Endodermal cell (in vitro differentiated cells): ENCODE data around the gene IZUMO1R. TPM values are rescaled to one million over a fixed set of nuclear protein-coding genes. Genes with fewer than 3 reads are reported as not detected.

ENCODE experiments used
- DNase-seq: peaks from one replicate; pipeline ENCODE4 v3.0.0-alpha.2; 2017
- H3K27ac ChIP-seq: 2 replicates; pipeline ENCODE4 v1.5.1; 2013; ENCODE audit warnings: mild to moderate bottlenecking, low read depth, low read length, moderate library complexity
- H3K27me3 ChIP-seq: 2 replicates; pipeline ENCODE4 v1.6.1; 2013; ENCODE audit warnings: mild to moderate bottlenecking, low read length, moderate library complexity; ENCODE audit not compliant: insufficient read depth, control insufficient read depth, poor library complexity, severe bottlenecking
- H3K36me3 ChIP-seq: 2 replicates; pipeline ENCODE4 v1.7.0; 2013; ENCODE audit warnings: mild to moderate bottlenecking, low read length, moderate library complexity; ENCODE audit not compliant: control insufficient read depth, insufficient read depth
- H3K4me1 ChIP-seq: one replicate; pipeline ENCODE4 v1.7.0; 2013; ENCODE audit warnings: low read length; ENCODE audit not compliant: control insufficient read depth, insufficient read depth
- H3K4me3 ChIP-seq: 2 replicates; pipeline ENCODE4 v1.5.1; 2013; ENCODE audit warnings: mild to moderate bottlenecking, low read length, moderate library complexity
- H3K9ac ChIP-seq: 2 replicates; pipeline ENCODE4 v1.6.1; 2013; ENCODE audit warnings: mild to moderate bottlenecking, low read length, moderate library complexity; ENCODE audit not compliant: poor library complexity, severe bottlenecking; ENCODE audit errors: extremely low read depth
- H3K9me3 ChIP-seq: 2 replicates; pipeline ENCODE4 v1.6.1; 2013; ENCODE audit warnings: mild to moderate bottlenecking, low read length, moderate library complexity; ENCODE audit not compliant: control insufficient read depth
- H3K27ac Mint-ChIP-seq: 2 replicates; pipeline ENCODE4 v1.8.0; 2020; ENCODE audit warnings: mixed read lengths
- H3K27me3 Mint-ChIP-seq: 2 replicates; pipeline ENCODE4 v1.8.0; 2021; ENCODE audit warnings: mild to moderate bottlenecking, mixed read lengths; ENCODE audit not compliant: insufficient read depth
- H3K36me3 Mint-ChIP-seq: 2 replicates; pipeline ENCODE4 v1.8.0; 2020; ENCODE audit warnings: low read depth, mixed read lengths
- H3K4me1 Mint-ChIP-seq: 2 replicates; pipeline ENCODE4 v1.8.0; 2020; ENCODE audit warnings: mixed read lengths
- H3K4me3 Mint-ChIP-seq: 2 replicates; pipeline ENCODE4 v1.8.0; 2020; ENCODE audit warnings: mild to moderate bottlenecking, moderate library complexity, mixed read lengths
- H3K9me3 Mint-ChIP-seq: 2 replicates; pipeline ENCODE4 v1.8.0; 2020; ENCODE audit warnings: mild to moderate bottlenecking, mixed read lengths
- WGBS, 2 experiments: methylation state at CpG; one replicate each; pipeline versions ENCODE4 v1.1.5 to v1.1.7; 2013; ENCODE audit warnings: missing lambda C conversion rate in 2 of 2, mixed read lengths in 1 of 2; ENCODE audit not compliant: insufficient coverage in 1 of 2, insufficient read length in 1 of 2; 5-methylcytosine and 5-hydroxymethylcytosine counted together
- total RNA-seq, 2 donors: library from RNA; stranded (reverse); fragmentation: NEBNext Ultra II Directional in 1 of 2; extraction: Animal tissue kit (Norgen Biotek cat#: 25700) in 1 of 2; gene quantifications; 2 replicates in 1 of 2; 3 replicates in 1 of 2; pipeline ENCODE4 v1.2.1, GENCODE V29; 2021
- TF ChIP-seq, protein P1 (sequence below): fragments of 200-600 bp; sonication (generic); conservative IDR thresholded peaks from 2 replicates; pipeline ENCODE4 v1.5.0; 2021; ENCODE audit warnings: antibody characterized with exemption, mild to moderate bottlenecking

IZUMO1R gene
- total RNA-seq, 2 donors from 2014 or later: not detected

DNA sequence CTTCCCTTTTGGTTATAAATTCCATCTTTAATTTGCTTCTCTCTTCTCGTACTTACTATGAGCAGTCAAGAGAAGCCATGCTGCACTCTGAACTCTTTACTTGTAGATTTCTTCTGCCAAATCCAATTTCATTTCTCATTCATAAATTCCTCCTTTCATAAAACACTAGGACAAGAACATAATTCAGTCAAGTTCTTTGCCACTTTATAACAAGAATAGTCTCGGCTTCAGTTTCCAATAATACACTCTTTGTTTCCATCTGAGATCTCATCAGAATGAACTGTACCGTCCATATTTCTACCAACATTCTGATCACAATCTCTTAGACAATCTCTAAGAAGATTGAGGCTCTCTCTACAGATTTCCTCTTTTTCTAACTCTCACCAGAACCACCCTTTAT lies 25.1 kb downstream of the IZUMO1R start:
- H3K4me1 Mint-ChIP-seq: no peaks in the 10 kb centered on the region
- TF ChIP-seq, protein P1, sequence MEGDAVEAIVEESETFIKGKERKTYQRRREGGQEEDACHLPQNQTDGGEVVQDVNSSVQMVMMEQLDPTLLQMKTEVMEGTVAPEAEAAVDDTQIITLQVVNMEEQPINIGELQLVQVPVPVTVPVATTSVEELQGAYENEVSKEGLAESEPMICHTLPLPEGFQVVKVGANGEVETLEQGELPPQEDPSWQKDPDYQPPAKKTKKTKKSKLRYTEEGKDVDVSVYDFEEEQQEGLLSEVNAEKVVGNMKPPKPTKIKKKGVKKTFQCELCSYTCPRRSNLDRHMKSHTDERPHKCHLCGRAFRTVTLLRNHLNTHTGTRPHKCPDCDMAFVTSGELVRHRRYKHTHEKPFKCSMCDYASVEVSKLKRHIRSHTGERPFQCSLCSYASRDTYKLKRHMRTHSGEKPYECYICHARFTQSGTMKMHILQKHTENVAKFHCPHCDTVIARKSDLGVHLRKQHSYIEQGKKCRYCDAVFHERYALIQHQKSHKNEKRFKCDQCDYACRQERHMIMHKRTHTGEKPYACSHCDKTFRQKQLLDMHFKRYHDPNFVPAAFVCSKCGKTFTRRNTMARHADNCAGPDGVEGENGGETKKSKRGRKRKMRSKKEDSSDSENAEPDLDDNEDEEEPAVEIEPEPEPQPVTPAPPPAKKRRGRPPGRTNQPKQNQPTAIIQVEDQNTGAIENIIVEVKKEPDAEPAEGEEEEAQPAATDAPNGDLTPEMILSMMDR: no peak

DNA sequence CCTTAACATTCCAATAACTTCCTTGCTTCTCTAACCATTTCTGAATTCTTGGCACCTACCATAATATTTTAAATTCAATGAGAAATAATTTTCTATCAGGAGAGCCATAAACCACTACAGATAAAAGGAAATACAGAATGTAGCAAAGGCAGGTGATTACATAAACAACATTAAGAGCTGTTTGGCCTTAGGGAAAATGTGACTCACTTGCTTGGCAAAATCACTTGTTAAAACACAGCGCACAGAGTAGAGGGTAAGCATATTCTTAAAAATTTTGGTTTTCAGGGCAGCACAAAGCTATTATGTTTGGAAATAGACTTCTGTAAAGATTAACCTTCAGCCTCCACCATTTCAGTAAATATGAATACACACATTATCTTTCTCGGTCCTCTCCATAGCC lies 26.4 kb downstream of the IZUMO1R start:
- TF ChIP-seq, protein P1: no peak
- Mint-ChIP-seq H3K27me3 (peaks cover 7% of the 10 kb centered on the region), H3K27ac (no peak overlapping the region)

More for the DNA sequence above, 25.1 kb downstream of the IZUMO1R start:
- Histone ChIP-seq H3K36me3 (no peaks in the 10 kb centered on the region), H3K9me3 (no peaks in the 10 kb centered on the region), H3K27ac (no peak overlapping the region), H3K27me3 (no peaks in the 10 kb centered on the region), H3K4me3 (no peak overlapping the region), H3K9ac (no peak overlapping the region), H3K4me1 (no peaks in the 10 kb centered on the region)
- Mint-ChIP-seq H3K27me3 (peaks cover 7% of the 10 kb centered on the region), H3K4me3 (no peak overlapping the region), H3K36me3 (no peaks in the 10 kb centered on the region), H3K9me3 (no peaks in the 10 kb centered on the region), H3K27ac (no peak overlapping the region)
- DNase-seq: no peak
- 94 to 97% methylated on average over 3 of the region's 3 CpGs for WGBS, 2 experiments

DNA sequence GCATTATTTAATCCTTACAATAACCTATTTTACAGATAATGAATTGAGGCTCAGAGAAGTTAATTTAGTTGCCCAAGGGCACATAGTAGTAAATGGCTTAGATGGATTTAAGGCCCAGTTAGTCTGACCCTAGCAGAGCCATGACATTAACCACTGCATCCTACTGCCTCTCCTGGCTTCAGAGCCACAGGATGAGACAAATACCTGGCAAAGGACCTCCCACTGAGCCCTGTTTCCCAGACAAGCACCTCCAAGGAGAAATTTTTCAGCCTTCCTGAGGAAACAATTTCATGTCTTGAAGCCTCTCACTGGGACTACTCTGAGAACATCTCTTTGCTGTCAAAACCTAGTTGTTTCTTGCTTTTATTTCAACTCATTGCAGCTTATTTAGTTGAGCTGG lies 28.4 kb downstream of the IZUMO1R start:
- H3K9me3 Mint-ChIP-seq: peaks cover 2% of the 10 kb centered on the region
- Histone ChIP-seq H3K9ac (no peak overlapping the region), H3K4me3 (no peak overlapping the region), H3K9me3 (no peaks in the 10 kb centered on the region), H3K4me1 (no peaks in the 10 kb centered on the region), H3K27me3 (no peaks in the 10 kb centered on the region), H3K36me3 (no peaks in the 10 kb centered on the region), H3K27ac (no peak overlapping the region)
- TF ChIP-seq, protein P1: no peak
- no peak overlapping the region for H3K27ac Mint-ChIP-seq
- H3K27me3 Mint-ChIP-seq: peaks cover 4% of the 10 kb centered on the region
- peak; percentile 75 for DNase-seq
- H3K4me1 Mint-ChIP-seq: no peaks in the 10 kb centered on the region
- H3K36me3 Mint-ChIP-seq: no peaks in the 10 kb centered on the region
- no peak overlapping the region for H3K4me3 Mint-ChIP-seq

More for the DNA sequence above, 26.4 kb downstream of the IZUMO1R start:
- Histone ChIP-seq H3K4me3 (no peak overlapping the region), H3K27me3 (no peaks in the 10 kb centered on the region), H3K4me1 (no peaks in the 10 kb centered on the region), H3K27ac (no peak overlapping the region), H3K9ac (no peak overlapping the region), H3K36me3 (no peaks in the 10 kb centered on the region), H3K9me3 (no peaks in the 10 kb centered on the region)
- no peak for DNase-seq
- H3K9me3 Mint-ChIP-seq: no peaks in the 10 kb centered on the region
- WGBS, 2 experiments: 97 to 100% methylated on average over 1 to 2 of the region's 2 CpGs
- no peaks in the 10 kb centered on the region for H3K36me3 Mint-ChIP-seq
- no peak overlapping the region for H3K4me3 Mint-ChIP-seq
- no peaks in the 10 kb centered on the region for H3K4me1 Mint-ChIP-seq
